Activated B cell treated with CpG ODN at 0.5 μM for 24 hours (primary cell): ENCODE data around the gene PNPLA3. TPM values are rescaled to one million over a fixed set of nuclear protein-coding genes. Genes with fewer than 3 reads are reported as not detected.

Source experiments
- ATAC-seq: fragments of 200-7000 bp; cut with Tn5 transposase; one replicate; pipeline ENCODE4 v1.10.0; 2021; ENCODE audit warnings: low read depth, mild to moderate bottlenecking, moderate library complexity
- CTCF ChIA-PET: fragments of 350-600 bp; sonication (Branson Sonifier 250); formaldehyde crosslinking; loops from one replicate; lab custom pipeline; 2021; ENCODE audit warnings: antibody characterized with exemption; lab: Charles Lee
- POLR2A ChIA-PET: fragments of 350-600 bp; sonication (Branson Sonifier 250); formaldehyde crosslinking; loops from one replicate; lab custom pipeline; 2021; ENCODE audit warnings: antibody characterized with exemption; lab: Charles Lee
- DNase-seq: peaks from one replicate; pipeline ENCODE4 v3.0.0; 2022
- H3K27ac Mint-ChIP-seq: one replicate; pipeline ENCODE4 v1.8.0; 2020; ENCODE audit warnings: mixed read lengths
- H3K27me3 Mint-ChIP-seq: one replicate; pipeline ENCODE4 v1.8.0; 2021; ENCODE audit warnings: mixed read lengths
- H3K36me3 Mint-ChIP-seq: one replicate; pipeline ENCODE4 v1.8.0; 2021; ENCODE audit warnings: low read depth, mixed read lengths
- H3K4me1 Mint-ChIP-seq: one replicate; pipeline ENCODE4 v1.8.0; 2021; ENCODE audit warnings: mixed read lengths
- H3K4me3 Mint-ChIP-seq: one replicate; pipeline ENCODE4 v1.8.0; 2020; ENCODE audit warnings: mild to moderate bottlenecking, mixed read lengths
- H3K9me3 Mint-ChIP-seq: one replicate; pipeline ENCODE4 v1.8.0; 2020; ENCODE audit warnings: mixed read lengths
- intact Hi-C: fragments of 100-400 bp; cut with micrococcal nuclease; formaldehyde crosslinking; loops from one replicate; pipeline ENCODE4 v1.15.1; 2024
- total RNA-seq: library from RNA; stranded (reverse); gene quantifications from 2 replicates; pipeline ENCODE4 v1.2.3, GENCODE V29; 2022
- TF ChIP-seq, protein P1 (sequence below): fragments of 200-600 bp; IDR thresholded peaks from one replicate; pipeline ENCODE4 v1.8.0; 2022; ENCODE audit warnings: antibody characterized with exemption, mild to moderate bottlenecking

PNPLA3 gene
- total RNA-seq, 1 donor from 2014 or later, result 0.33 TPM

DNA sequence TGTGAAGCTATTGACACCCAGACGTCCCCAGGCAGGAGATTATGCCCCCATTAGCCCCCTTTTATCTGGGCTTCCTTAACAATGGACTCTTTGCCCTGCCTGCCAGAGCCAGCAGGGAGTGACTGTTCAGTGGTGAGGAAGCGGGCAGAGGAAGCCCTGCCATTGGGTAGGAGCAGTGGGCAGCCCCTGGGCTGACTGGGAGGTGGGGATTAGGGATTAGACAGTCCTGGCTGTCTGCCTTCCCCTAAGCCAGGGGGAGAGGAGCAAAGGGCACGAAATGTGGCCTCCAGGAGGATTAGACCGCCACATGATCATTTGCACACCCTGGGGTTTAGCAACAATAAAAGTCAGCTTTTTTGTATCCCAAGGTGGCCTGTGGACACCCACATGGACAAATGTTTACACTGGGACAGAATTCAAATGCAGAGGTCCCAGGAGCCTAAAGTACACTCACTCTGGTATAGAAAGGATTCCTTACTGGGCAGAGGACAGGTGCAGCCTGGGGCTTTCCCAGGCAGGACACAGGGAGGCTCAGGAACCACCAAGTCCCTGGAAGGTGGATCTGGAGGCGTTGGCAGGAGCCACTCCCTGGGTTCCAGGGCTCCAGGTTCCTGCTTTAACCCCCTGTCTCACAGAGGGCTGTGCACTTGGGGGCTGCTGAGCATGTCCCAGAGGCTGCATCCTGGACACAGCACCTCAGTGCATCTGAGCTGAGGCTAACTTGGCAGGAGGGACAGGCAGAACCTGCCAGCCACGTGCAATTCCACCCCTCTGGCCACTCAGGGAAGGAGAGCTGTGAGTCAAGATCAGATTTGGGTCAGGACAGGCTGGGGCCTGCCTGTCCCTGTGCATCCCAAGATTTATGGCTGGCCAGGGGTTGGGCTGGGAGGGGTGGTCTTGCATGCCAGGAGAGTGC lies 2.1 kb downstream of the PNPLA3 start:
- TF ChIP-seq, protein P1, sequence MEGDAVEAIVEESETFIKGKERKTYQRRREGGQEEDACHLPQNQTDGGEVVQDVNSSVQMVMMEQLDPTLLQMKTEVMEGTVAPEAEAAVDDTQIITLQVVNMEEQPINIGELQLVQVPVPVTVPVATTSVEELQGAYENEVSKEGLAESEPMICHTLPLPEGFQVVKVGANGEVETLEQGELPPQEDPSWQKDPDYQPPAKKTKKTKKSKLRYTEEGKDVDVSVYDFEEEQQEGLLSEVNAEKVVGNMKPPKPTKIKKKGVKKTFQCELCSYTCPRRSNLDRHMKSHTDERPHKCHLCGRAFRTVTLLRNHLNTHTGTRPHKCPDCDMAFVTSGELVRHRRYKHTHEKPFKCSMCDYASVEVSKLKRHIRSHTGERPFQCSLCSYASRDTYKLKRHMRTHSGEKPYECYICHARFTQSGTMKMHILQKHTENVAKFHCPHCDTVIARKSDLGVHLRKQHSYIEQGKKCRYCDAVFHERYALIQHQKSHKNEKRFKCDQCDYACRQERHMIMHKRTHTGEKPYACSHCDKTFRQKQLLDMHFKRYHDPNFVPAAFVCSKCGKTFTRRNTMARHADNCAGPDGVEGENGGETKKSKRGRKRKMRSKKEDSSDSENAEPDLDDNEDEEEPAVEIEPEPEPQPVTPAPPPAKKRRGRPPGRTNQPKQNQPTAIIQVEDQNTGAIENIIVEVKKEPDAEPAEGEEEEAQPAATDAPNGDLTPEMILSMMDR, result no peak
- ATAC-seq (no peak), DNase-seq (no peak)
- POLR2A ChIA-PET, result no interaction called here
- no peak overlapping the region for H3K27ac Mint-ChIP-seq
- H3K4me1 Mint-ChIP-seq, result peaks cover 6% of the 10 kb centered on the region
- no peaks in the 10 kb centered on the region for H3K36me3 Mint-ChIP-seq
- intact Hi-C loops, result no loop called here
- H3K27me3 Mint-ChIP-seq, result peaks cover 27% of the 10 kb centered on the region
- H3K9me3 Mint-ChIP-seq, result no peaks in the 10 kb centered on the region
- CTCF ChIA-PET, result no interaction called here
- H3K4me3 Mint-ChIP-seq, result peak overlapping the region; percentile 50

DNA sequence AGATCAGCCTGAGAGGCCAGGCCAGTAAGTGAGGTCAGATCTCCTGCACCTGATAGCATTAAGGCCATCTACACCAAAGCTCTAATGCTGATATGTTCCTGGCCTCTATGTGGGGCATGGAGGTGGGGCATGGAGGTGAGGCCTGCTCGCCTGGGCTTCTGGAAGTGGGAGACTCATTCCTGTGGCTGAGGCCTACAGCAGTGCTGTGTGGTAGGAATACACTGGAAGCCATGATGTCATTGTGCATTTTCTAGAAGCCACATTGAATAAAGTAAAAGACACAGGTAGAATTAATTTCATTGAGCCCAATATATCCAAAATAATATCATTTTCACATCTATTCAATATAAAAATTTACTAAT lies 2.7 kb downstream of the PNPLA3 start:
- intact Hi-C loops, result no loop called here
- Mint-ChIP-seq H3K4me3 (no peak overlapping the region), H3K27ac (no peak overlapping the region), H3K4me1 (peaks cover 6% of the 10 kb centered on the region), H3K27me3 (peaks cover 24% of the 10 kb centered on the region), H3K9me3 (no peaks in the 10 kb centered on the region), H3K36me3 (no peaks in the 10 kb centered on the region)
- ChIA-PET POLR2A (no interaction called here), CTCF (no interaction called here)
- TF ChIP-seq, protein P1, result no peak
- ATAC-seq, result no peak
- DNase-seq, result no peak

DNA sequence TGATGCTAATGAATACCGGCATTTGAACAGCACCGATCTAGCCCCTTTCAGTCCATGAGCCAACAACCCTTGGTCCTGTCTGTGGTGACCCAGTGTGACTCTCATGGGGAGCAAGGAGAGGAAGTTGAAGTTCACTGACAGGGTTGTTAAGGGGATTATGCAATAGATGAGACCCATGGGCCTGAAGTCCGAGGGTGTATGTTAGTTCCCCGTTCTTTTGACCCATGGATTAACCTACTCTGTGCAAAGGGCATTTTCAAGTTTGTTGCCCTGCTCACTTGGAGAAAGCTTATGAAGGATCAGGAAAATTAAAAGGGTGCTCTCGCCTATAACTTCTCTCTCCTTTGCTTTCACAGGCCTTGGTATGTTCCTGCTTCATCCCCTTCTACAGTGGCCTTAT lies 4.9 kb downstream of the PNPLA3 start:
- no peaks in the 10 kb centered on the region for H3K9me3 Mint-ChIP-seq
- CTCF ChIA-PET, result no interaction called here
- intact Hi-C loops, result no loop called here

DNA sequence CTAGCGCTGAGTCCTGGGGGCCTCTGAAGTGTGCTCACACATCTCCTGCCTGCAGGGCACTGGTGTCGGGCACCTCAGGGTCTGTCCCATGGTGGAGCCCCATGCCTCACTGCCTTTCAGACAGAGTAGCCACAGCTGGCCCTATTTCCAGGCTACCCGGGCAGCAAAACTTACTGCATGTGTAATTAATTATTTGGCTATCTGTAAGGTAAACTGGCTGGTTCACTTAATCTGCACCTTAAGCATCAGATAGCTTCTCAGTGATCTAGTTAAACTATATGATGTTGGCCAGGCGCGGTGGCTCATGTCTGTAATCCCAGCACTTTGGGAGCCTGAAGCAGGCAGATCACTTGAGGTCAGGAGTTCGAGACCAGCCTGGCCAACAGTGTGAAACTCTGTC lies 5.3 kb downstream of the PNPLA3 start:
- no peaks in the 10 kb centered on the region for H3K9me3 Mint-ChIP-seq
- no peak for DNase-seq
- no peak overlapping the region for H3K4me3 Mint-ChIP-seq
- H3K27me3 Mint-ChIP-seq, result peaks cover 23% of the 10 kb centered on the region
- ATAC-seq, result no peak
- no peaks in the 10 kb centered on the region for H3K36me3 Mint-ChIP-seq
- H3K27ac Mint-ChIP-seq, result no peak overlapping the region
- TF ChIP-seq, protein P1, result no peak
- intact Hi-C loops, result no loop called here
- ChIA-PET CTCF (no interaction called here), POLR2A (no interaction called here)
- H3K4me1 Mint-ChIP-seq, result peaks cover 2% of the 10 kb centered on the region

More for the DNA sequence above, 4.9 kb downstream of the PNPLA3 start:
- TF ChIP-seq, protein P1, result no peak
- Mint-ChIP-seq H3K27ac (no peak overlapping the region), H3K4me1 (peaks cover 2% of the 10 kb centered on the region), H3K36me3 (no peaks in the 10 kb centered on the region), H3K27me3 (peaks cover 20% of the 10 kb centered on the region), H3K4me3 (no peak overlapping the region)
- no peak for DNase-seq
- no peak for ATAC-seq
- POLR2A ChIA-PET, result no interaction called here

DNA sequence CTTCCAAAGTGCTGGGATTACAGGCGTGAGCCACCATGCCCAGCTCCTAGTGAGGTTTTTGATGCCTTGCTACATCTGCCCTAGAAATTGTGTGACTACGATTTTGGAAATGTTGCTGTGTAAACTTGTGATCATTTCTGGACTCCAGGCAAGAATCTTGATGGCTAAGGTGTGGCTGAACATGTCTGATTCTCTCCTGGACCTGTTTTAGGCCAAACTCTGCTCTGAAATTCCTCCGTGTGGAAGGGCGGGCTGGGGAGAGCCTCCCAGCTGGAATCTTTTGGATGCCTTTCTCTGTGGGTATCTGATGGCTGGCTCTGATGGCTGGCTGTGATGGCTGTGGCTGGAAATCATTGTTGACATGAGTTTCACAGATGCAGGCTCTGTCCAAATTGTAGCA lies 8.2 kb downstream of the PNPLA3 start:
- no peak overlapping the region for H3K27ac Mint-ChIP-seq
- ChIA-PET POLR2A (no interaction called here), CTCF (no interaction called here)
- H3K36me3 Mint-ChIP-seq, result no peaks in the 10 kb centered on the region
- ATAC-seq (no peak), DNase-seq (no peak)
- H3K9me3 Mint-ChIP-seq, result no peaks in the 10 kb centered on the region
- TF ChIP-seq, protein P1, result no peak
- no peaks in the 10 kb centered on the region for H3K4me1 Mint-ChIP-seq
- no peak overlapping the region for H3K4me3 Mint-ChIP-seq
- intact Hi-C loops, result no loop called here
- peaks cover 23% of the 10 kb centered on the region for H3K27me3 Mint-ChIP-seq
